ENCODE results near the gene SCP2D1.

The SCP2D1 gene

GRCh38 chr20:18811904-18812303, 1.7 kb upstream of the SCP2D1 start:
- DNase-seq (ENCODE audit: low read depth in 2 of 3, low spot score in 2 of 3) = no peak

- no peak for DNase-seq (ENCODE audit: low read depth in 2 of 3, low spot score in 2 of 3)
These were observed 1.8 kb downstream of the SCP2D1 start for GRCh38 chr20:18815194-18815942.

DNA sequence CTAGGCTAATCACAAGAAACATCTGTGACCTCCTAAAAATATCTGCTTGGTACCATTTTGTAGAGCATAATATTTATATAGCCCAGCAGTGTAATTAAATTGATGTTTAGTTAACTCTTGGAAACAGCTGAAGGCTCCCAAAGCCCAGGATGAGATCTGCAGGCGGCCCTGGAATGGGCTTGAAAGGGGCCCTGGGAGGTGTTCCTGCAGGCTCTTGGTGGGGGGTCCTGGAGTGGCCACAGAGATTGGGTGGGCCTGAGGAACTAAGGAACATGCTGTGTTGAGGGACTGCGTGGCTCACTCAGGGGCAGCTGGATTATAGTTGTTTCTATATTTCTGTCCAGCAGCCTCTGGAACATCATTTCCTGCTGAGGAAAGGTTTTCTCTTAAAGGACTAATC, 9.2 kb downstream of the SCP2D1 start:
- DNase-seq (ENCODE audit: low read depth in 2 of 3, low spot score in 2 of 3) = no peak

GRCh38 chr20:18831830-18832499, 18.4 kb downstream of the SCP2D1 start:
- DNase-seq (ENCODE audit: low read depth in 2 of 3, low spot score in 2 of 3) = no peak

GRCh38 chr20:18832546-18833200, 19.1 kb downstream of the SCP2D1 start:
- no peak for DNase-seq (ENCODE audit: low read depth in 2 of 3, low spot score in 2 of 3)

DNA sequence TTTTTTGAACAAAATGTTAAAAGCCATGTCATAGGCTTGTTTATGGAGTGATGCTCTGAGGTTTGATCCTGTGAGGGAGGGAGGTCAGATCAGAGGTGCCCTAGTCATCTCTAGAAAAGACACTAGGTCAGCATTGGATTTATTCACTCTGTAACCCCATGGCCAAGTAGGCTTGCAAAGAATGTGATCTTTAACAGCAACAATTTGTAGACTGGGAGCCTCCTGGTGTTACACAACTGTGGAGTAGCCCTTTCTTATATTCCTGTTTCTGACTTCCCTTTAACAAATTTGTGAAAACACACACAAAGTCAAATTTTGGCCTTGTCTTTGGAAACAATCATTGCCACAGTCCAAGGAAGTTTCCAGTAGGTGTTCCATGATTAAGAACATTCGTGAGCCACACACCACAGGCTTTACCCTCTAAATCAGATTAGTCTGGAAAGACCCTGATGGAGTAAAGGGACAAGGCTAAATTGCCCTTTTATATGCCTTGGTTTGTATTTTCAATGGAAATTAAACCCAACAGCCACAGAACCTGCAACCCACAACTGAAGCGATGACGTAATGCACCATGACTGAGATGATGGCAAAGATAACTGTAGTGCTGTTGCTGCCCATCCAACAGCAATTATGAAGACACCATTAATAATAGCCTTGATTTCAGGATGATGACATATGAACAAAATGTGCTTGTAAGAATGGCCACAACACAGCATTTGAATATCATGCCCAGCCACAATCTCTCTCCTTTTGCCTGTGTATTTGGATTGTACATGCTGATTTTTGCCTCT, 22.1 kb downstream of the SCP2D1 start:
- DNase-seq (ENCODE audit: low read depth in 2 of 3, low spot score in 2 of 3) = no peak

DNA sequence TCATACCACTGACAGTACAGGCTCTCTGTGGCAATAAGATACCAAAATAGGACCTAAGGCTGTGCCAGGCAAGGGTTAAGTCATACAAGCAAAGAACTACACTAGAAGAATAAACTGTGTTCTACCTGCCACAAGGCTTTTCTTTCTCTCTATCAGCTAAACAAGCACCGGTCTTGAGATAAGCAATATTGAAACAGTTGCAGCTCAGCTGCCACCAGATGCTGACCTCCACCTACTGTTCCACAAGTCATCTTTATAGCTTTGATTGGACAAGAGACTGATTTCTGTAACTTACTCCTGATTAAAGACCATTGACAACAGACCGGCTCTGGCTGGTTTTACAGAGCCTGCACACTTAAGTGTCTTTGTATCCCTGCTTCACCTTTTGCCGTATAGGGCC, 24.1 kb downstream of the SCP2D1 start:
- no peak for DNase-seq (ENCODE audit: low read depth in 2 of 3, low spot score in 2 of 3)

GRCh38 chr20:18839507-18840247, 26.1 kb downstream of the SCP2D1 start:
- DNase-seq (ENCODE audit: low read depth in 2 of 3, low spot score in 2 of 3) = no peak

- DNase-seq (ENCODE audit: low read depth in 2 of 3, low spot score in 2 of 3) = no peak
These were observed 26.7 kb downstream of the SCP2D1 start for GRCh38 chr20:18840248-18840645.

DNA sequence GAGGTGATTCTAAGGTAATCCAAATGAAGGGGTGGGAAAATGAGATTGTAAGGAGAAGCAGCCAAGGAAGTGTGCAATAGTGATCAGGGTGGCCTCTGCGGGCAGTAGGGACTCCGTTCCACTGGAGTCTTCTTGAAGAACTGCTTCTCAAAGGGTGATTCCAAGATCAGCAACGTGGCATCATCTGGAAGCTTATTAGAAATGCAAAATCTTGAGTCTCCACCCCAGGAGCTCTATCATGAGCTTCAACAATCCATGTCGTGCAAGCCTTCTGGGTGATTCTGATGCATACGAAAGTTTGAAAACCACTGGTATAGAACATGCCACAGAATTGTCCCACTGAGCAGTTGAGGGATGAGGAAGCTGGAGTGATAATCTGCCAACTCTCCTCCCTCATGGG, 31.4 kb downstream of the SCP2D1 start:
- no peak for DNase-seq (ENCODE audit: low read depth in 2 of 3, low spot score in 2 of 3)

- DNase-seq (ENCODE audit: low read depth in 2 of 3, low spot score in 2 of 3) = no peak
These were observed 33.7 kb downstream of the SCP2D1 start for GRCh38 chr20:18847226-18847755.

DNA sequence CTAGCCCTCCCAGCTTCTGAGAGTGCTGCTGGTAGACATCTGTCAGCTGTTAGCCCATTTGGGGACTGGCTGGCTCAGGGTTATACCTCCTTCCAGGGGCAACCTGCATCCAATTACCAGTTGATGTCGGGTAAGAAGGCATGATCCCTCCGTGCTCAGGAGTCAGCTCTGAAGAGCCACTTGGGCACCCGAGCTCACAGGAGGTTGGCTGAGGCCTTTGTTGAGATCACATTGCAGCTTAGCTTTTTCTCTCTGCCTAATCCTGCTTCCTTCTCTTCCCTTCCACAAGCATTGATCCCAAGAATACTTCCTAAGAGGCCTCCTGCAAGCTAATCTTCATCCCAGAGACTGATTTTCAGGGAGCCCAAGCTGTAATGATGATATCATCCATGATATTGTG, 35.5 kb downstream of the SCP2D1 start:
- DNase-seq (ENCODE audit: low read depth in 2 of 3, low spot score in 2 of 3) = no peak

DNA sequence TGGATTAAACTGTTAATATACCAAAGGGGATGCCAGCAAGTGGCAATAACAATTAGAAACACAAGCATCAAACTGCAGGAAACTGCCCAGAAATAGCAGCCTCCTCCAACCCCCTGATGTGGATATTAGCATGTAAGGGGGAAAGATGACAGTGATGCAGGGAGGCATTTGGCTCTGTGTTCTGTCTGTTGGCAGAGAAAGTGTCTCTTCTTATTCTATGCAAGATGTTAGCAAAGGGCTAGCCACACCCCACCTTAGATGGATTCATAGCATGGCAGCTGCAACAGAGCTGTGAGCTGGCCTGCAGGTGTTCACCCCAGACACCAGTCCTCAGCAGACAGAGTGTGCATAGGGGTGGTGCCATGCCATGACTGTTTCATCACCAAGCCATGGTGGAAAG, 38.0 kb downstream of the SCP2D1 start:
- DNase-seq (ENCODE audit: low read depth in 2 of 3, low spot score in 2 of 3) = no peak

- DNase-seq (ENCODE audit: low read depth in 2 of 3, low spot score in 2 of 3) = no peak
These were observed 38.7 kb downstream of the SCP2D1 start for GRCh38 chr20:18852318-18852717.

DNA sequence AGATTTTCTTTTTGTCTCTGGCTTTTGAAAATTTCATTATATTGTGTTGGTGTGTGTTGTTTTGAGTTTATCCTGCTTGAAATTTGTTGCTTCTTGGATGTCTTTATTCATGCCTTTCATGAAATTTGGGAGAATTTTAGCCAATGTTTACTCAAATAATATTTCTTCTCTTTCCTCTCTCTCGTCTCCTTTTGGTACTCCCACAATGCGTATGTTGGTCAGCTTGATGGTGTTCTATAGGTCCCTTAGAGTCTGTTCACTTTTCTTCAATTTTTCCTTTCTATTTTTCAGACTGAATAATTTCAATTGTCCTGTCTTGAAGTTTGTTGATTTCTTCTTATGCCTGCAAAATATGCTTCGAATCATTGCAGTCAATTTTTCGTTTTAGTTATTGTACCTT, 39.6 kb downstream of the SCP2D1 start:
- no peak for DNase-seq (ENCODE audit: low read depth in 2 of 3, low spot score in 2 of 3)

- no peak for DNase-seq (ENCODE audit: low read depth in 2 of 3, low spot score in 2 of 3)
These were observed 40.5 kb downstream of the SCP2D1 start for GRCh38 chr20:18853946-18854646.

DNA sequence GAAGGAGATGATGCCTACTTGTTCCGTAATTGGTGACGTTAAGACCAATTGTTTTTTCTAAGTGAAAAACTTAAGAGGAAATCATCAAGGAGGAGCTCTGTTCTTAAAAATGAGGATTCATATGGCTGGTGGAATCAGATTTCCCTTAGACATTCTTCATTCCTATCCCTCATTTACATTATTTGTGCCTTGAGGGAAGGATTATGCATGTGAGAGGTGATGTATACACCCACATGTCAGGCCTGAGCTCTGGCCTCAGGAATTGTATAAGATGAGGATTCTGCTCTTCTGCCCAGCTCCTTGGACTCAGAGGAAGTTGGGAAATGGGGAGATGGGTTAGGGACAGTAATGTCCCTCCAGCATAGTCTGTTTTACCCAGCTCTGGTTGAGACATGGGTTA, 42.3 kb downstream of the SCP2D1 start:
- DNase-seq (ENCODE audit: low read depth in 2 of 3, low spot score in 2 of 3) = no peak

DNA sequence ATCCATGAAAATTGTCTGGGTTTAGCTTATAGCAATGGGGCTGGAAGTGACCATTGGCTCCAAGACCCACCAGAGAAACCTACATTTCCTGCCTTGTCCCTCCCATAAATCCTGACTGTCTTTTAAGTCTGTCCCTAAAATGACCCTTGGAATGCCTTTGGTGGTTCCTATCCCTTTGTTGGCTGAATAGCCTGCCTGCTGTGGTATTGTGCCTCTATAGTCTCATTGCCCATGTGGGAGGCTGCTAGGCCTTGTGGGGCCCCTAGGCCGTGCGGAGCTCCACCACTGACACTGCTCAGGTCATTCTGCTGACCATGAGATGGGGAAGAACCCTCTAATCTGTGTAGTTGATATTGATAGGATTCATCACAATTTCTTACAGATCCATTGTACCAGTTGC, 43.3 kb downstream of the SCP2D1 start:
- DNase-seq (ENCODE audit: low read depth in 2 of 3, low spot score in 2 of 3) = no peak

GRCh38 chr20:18857640-18858039, 44.1 kb downstream of the SCP2D1 start:
- DNase-seq (ENCODE audit: low read depth in 2 of 3, low spot score in 2 of 3) = no peak

DNA sequence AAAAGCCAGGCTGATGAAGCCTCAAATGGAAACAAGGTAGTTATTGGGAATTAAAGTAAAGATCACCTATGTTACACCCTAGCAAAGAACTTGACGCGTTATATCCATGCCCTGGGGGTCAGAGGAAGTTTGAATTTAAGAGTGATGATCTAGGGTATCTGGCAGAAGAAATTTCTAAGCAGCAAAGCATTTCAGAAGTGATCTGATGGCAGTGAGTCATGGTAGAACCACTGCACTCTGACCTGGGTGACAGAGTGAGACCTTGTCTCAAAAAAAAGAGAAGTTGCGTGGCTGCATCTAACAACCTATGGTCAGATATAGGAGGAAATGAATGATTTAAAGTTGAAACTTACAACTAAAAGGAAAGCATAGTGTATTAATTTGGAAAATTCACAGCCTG, 45.2 kb downstream of the SCP2D1 start:
- DNase-seq (ENCODE audit: low read depth in 2 of 3, low spot score in 2 of 3) = no peak
